ENCODE data around the gene SERPINA4.

The SERPINA4 gene

DNA sequence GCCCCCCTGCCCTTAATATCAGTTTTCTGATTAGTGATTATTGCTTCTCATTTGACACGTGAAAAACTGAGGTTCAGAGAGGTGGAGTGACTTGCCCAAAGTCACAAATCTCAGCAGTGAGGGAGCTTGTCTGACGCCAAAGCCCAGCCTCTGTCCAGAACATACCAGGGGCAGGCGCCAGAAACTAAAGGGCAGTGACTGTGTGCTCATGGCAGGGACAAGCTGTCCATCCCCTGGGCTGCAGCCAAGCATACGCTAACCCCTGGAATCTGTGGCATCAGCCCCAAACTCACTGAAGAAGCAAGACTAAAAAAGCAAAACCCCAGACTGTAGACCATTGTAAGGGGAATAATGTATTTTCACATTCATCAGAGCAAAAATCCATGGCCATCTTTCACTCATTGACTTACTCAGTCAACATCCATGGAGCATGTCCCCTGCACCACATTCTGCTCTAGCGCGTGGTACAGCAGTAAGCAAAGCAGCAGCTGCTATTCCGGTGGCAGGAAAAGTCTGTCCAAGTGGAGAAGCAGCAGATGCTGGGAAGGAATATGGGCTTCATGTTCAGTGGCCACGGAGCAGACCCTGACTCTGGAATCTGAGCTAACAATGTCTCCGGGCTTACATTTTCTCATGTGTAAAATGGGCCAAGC, 1.5 kb upstream of the SERPINA4 start:
- ATAC-seq: no peak
- TF ChIP-seq GLIS3 (CRISPR knock-in tag; IDR thresholded peaks at IDR 0.05) (no peak), ISL1 (CRISPR knock-in tag; IDR thresholded peaks at IDR 0.05) (no peak), ARNTL (CRISPR knock-in tag; IDR thresholded peaks at IDR 0.05; ENCODE audit: borderline replicate concordance, low read depth) (no peak), ESRRG (CRISPR knock-in tag; IDR thresholded peaks at IDR 0.05) (no peak), ZNF70 (CRISPR knock-in tag; IDR thresholded peaks at IDR 0.05) (no peak), CSDC2 (CRISPR knock-in tag; IDR thresholded peaks at IDR 0.05) (no peak), ZFP3 (CRISPR knock-in tag; IDR thresholded peaks at IDR 0.05) (no peak), ZC3H10 (CRISPR knock-in tag; IDR thresholded peaks at IDR 0.05) (no peak), OSR1 (CRISPR knock-in tag; IDR thresholded peaks at IDR 0.05) (no peak)
- TF ChIP-seq, protein P1, sequence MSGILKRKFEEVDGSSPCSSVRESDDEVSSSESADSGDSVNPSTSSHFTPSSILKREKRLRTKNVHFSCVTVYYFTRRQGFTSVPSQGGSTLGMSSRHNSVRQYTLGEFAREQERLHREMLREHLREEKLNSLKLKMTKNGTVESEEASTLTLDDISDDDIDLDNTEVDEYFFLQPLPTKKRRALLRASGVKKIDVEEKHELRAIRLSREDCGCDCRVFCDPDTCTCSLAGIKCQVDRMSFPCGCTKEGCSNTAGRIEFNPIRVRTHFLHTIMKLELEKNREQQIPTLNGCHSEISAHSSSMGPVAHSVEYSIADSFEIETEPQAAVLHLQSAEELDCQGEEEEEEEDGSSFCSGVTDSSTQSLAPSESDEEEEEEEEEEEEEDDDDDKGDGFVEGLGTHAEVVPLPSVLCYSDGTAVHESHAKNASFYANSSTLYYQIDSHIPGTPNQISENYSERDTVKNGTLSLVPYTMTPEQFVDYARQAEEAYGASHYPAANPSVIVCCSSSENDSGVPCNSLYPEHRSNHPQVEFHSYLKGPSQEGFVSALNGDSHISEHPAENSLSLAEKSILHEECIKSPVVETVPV (CRISPR knock-in tag; IDR thresholded peaks at IDR 0.05): no peak
- TF ChIP-seq, protein P2, sequence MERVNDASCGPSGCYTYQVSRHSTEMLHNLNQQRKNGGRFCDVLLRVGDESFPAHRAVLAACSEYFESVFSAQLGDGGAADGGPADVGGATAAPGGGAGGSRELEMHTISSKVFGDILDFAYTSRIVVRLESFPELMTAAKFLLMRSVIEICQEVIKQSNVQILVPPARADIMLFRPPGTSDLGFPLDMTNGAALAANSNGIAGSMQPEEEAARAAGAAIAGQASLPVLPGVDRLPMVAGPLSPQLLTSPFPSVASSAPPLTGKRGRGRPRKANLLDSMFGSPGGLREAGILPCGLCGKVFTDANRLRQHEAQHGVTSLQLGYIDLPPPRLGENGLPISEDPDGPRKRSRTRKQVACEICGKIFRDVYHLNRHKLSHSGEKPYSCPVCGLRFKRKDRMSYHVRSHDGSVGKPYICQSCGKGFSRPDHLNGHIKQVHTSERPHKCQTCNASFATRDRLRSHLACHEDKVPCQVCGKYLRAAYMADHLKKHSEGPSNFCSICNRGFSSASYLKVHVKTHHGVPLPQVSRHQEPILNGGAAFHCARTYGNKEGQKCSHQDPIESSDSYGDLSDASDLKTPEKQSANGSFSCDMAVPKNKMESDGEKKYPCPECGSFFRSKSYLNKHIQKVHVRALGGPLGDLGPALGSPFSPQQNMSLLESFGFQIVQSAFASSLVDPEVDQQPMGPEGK (CRISPR knock-in tag; IDR thresholded peaks at IDR 0.05; ENCODE audit: borderline replicate concordance): no peak
- TF ChIP-seq, protein P3, sequence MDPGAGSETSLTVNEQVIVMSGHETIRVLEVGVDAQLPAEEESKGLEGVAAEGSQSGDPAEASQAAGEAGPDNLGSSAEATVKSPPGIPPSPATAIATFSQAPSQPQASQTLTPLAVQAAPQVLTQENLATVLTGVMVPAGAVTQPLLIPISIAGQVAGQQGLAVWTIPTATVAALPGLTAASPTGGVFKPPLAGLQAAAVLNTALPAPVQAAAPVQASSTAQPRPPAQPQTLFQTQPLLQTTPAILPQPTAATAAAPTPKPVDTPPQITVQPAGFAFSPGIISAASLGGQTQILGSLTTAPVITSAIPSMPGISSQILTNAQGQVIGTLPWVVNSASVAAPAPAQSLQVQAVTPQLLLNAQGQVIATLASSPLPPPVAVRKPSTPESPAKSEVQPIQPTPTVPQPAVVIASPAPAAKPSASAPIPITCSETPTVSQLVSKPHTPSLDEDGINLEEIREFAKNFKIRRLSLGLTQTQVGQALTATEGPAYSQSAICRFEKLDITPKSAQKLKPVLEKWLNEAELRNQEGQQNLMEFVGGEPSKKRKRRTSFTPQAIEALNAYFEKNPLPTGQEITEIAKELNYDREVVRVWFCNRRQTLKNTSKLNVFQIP (CRISPR knock-in tag; IDR thresholded peaks at IDR 0.05; ENCODE audit: borderline replicate concordance, low read depth): no peak
- TF ChIP-seq, protein P4, sequence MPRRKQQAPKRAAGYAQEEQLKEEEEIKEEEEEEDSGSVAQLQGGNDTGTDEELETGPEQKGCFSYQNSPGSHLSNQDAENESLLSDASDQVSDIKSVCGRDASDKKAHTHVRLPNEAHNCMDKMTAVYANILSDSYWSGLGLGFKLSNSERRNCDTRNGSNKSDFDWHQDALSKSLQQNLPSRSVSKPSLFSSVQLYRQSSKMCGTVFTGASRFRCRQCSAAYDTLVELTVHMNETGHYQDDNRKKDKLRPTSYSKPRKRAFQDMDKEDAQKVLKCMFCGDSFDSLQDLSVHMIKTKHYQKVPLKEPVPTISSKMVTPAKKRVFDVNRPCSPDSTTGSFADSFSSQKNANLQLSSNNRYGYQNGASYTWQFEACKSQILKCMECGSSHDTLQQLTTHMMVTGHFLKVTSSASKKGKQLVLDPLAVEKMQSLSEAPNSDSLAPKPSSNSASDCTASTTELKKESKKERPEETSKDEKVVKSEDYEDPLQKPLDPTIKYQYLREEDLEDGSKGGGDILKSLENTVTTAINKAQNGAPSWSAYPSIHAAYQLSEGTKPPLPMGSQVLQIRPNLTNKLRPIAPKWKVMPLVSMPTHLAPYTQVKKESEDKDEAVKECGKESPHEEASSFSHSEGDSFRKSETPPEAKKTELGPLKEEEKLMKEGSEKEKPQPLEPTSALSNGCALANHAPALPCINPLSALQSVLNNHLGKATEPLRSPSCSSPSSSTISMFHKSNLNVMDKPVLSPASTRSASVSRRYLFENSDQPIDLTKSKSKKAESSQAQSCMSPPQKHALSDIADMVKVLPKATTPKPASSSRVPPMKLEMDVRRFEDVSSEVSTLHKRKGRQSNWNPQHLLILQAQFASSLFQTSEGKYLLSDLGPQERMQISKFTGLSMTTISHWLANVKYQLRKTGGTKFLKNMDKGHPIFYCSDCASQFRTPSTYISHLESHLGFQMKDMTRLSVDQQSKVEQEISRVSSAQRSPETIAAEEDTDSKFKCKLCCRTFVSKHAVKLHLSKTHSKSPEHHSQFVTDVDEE (CRISPR knock-in tag; IDR thresholded peaks at IDR 0.05): no peak

DNA sequence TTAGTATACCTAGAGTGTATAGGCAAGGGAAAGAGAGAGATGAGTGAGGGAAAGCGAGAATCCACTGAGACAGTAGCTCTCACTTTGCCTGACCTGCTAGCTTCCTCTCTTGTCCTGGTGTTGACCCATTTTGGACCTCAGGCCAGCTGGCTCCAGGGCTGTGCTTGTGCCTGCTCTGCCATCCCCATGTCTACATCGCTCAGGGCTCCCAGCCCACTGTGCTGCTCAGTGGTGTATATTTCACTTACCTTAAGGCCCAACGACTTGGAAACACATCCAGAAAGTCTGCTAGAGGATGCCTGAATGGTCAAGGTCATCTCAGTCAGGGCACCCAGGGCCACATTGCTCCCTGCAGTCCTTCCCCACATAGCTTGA, 964 bp upstream of the SERPINA4 start:
- no peak for ATAC-seq
- TF ChIP-seq SNAI2 (CRISPR knock-in tag; IDR thresholded peaks at IDR 0.05) (no peak), GLIS3 (CRISPR knock-in tag; IDR thresholded peaks at IDR 0.05) (no peak)

DNA sequence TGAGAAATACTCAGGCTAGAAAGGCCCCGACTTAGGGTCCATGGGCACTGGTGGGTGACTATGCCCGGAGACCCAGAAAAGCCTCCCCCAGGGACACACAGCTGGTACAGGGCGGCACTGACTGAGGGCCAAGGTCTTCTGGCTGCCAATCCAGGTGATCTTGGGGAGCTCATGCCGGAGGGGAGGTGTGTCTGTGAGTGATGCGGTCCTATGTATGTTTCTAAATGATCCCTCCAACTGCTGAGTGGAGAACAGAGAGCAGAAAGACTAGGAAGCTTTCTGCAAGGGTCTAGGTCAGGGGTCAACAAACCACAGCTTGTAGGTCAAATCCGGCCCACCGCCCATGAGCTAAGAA, 391 bp downstream of the SERPINA4 start:
- no peak for ATAC-seq
- TF ChIP-seq TOX (CRISPR knock-in tag; IDR thresholded peaks at IDR 0.05; ENCODE audit: borderline replicate concordance) (no peak), RARB (CRISPR knock-in tag; IDR thresholded peaks at IDR 0.05) (no peak), ESRRG (CRISPR knock-in tag; IDR thresholded peaks at IDR 0.05) (no peak), ARNTL (CRISPR knock-in tag; IDR thresholded peaks at IDR 0.05; ENCODE audit: borderline replicate concordance, low read depth) (no peak), ZNF70 (CRISPR knock-in tag; IDR thresholded peaks at IDR 0.05) (no peak), PPARA (CRISPR knock-in tag; IDR thresholded peaks at IDR 0.05; ENCODE audit: borderline replicate concordance) (no peak), GLIS3 (CRISPR knock-in tag; IDR thresholded peaks at IDR 0.05) (no peak), ZNF8 (CRISPR knock-in tag; IDR thresholded peaks at IDR 0.05) (no peak), ZC3H10 (CRISPR knock-in tag; IDR thresholded peaks at IDR 0.05) (no peak), ISL1 (CRISPR knock-in tag; IDR thresholded peaks at IDR 0.05) (no peak), SNAI2 (CRISPR knock-in tag; IDR thresholded peaks at IDR 0.05) (no peak)
- TF ChIP-seq, protein P4 (CRISPR knock-in tag; IDR thresholded peaks at IDR 0.05): no peak
- TF ChIP-seq, protein P3 (CRISPR knock-in tag; IDR thresholded peaks at IDR 0.05; ENCODE audit: borderline replicate concordance, low read depth): no peak
- TF ChIP-seq, protein P5, sequence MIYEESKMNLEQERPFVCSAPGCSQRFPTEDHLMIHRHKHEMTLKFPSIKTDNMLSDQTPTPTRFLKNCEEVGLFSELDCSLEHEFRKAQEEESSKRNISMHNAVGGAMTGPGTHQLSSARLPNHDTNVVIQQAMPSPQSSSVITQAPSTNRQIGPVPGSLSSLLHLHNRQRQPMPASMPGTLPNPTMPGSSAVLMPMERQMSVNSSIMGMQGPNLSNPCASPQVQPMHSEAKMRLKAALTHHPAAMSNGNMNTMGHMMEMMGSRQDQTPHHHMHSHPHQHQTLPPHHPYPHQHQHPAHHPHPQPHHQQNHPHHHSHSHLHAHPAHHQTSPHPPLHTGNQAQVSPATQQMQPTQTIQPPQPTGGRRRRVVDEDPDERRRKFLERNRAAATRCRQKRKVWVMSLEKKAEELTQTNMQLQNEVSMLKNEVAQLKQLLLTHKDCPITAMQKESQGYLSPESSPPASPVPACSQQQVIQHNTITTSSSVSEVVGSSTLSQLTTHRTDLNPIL (CRISPR knock-in tag; IDR thresholded peaks at IDR 0.05; ENCODE audit: low read depth): no peak
- TF ChIP-seq, protein P2 (CRISPR knock-in tag; IDR thresholded peaks at IDR 0.05; ENCODE audit: borderline replicate concordance): no peak
